Naive thymus-derived CD4-positive, alpha-beta T cell (primary cell): ENCODE results near the gene RHOU. TPM values are rescaled to one million over a fixed set of nuclear protein-coding genes. Genes with fewer than 3 reads are reported as not detected.
A peak's percentile ranks its signal among the peaks of the same experiment; 100 is the strongest.

ENCODE experiments used
- ATAC-seq: fragments of 150-1000 bp; cut with Tn5 transposase; 2 replicates; pipeline ENCODE4 v1.10.0; 2021; ENCODE audit warnings: mild to moderate bottlenecking, moderate library complexity
- CTCF ChIA-PET: fragments of 350-600 bp; sonication (Branson Sonifier 250); formaldehyde crosslinking; loops from one replicate; lab custom pipeline; 2021; ENCODE audit warnings: antibody characterized with exemption; lab: Charles Lee
- POLR2A ChIA-PET: fragments of 350-600 bp; sonication (Branson Sonifier 250); formaldehyde crosslinking; loops from one replicate; lab custom pipeline; 2021; ENCODE audit warnings: antibody characterized with exemption, inconsistent platforms; lab: Charles Lee
- DNase-seq, 9 donors: peaks; one replicate each; pipeline versions ENCODE4 v3.0.0 to v3.0.0-alpha.2; 2020 to 2022; ENCODE audit warnings: mixed read lengths in 1 of 9
- H3K27ac ChIP-seq: one replicate; pipeline ENCODE4 v1.7.0; 2013; ENCODE audit warnings: mild to moderate bottlenecking, low read depth, low read length, moderate library complexity
- H3K27me3 ChIP-seq, 2 donors: one replicate each; pipeline ENCODE4 v1.7.0; 2013; ENCODE audit warnings: low read length in 2 of 2, mild to moderate bottlenecking in 2 of 2, moderate library complexity in 2 of 2; ENCODE audit not compliant: control insufficient read depth in 2 of 2, insufficient read depth in 2 of 2
- H3K36me3 ChIP-seq, 3 experiments: 1 replicate in 2 of 3; 2 replicates in 1 of 3; pipeline ENCODE4 v1.7.0; 2013; ENCODE audit warnings: low read length in 3 of 3, mild to moderate bottlenecking in 3 of 3, moderate library complexity in 1 of 3; ENCODE audit not compliant: insufficient read depth in 3 of 3, control insufficient read depth in 2 of 3
- H3K4me1 ChIP-seq, 2 donors: one replicate each; pipeline ENCODE4 v1.7.0; 2013; ENCODE audit warnings: low read length in 2 of 2, mild to moderate bottlenecking in 2 of 2, moderate library complexity in 1 of 2; ENCODE audit not compliant: control insufficient read depth in 2 of 2, insufficient read depth in 2 of 2
- H3K4me3 ChIP-seq: 2 replicates; pipeline ENCODE4 v1.7.0; 2013; ENCODE audit warnings: mild to moderate bottlenecking, low read length
- H3K9me3 ChIP-seq, 3 experiments: 1 replicate in 2 of 3; 2 replicates in 1 of 3; pipeline ENCODE4 v1.7.0; 2013; ENCODE audit warnings: low read length in 3 of 3; ENCODE audit not compliant: control insufficient read depth in 2 of 3
- H3K27ac Mint-ChIP-seq, 9 donors: one replicate each; pipeline ENCODE4 v1.8.0; 2020 to 2022; ENCODE audit warnings: mixed read lengths in 9 of 9, mild to moderate bottlenecking in 8 of 9, moderate library complexity in 5 of 9, inconsistent platforms in 2 of 9
- H3K27me3 Mint-ChIP-seq, 5 donors: one replicate each; pipeline ENCODE4 v1.8.0; 2021 to 2022; ENCODE audit warnings: mixed read lengths in 5 of 5, mild to moderate bottlenecking in 1 of 5
- H3K36me3 Mint-ChIP-seq, 5 donors: one replicate each; pipeline ENCODE4 v1.8.0; 2020 to 2022; ENCODE audit warnings: mixed read lengths in 5 of 5, mild to moderate bottlenecking in 3 of 5, inconsistent platforms in 1 of 5
- H3K4me1 Mint-ChIP-seq, 7 donors: one replicate each; pipeline ENCODE4 v1.8.0; 2020 to 2022; ENCODE audit warnings: mixed read lengths in 7 of 7, mild to moderate bottlenecking in 3 of 7, inconsistent platforms in 1 of 7
- H3K4me3 Mint-ChIP-seq, 10 donors: one replicate each; pipeline ENCODE4 v1.8.0; 2020 to 2022; ENCODE audit warnings: mild to moderate bottlenecking in 10 of 10, mixed read lengths in 10 of 10, moderate library complexity in 6 of 10, inconsistent platforms in 2 of 10
- H3K9me3 Mint-ChIP-seq, 11 donors: one replicate each; pipeline ENCODE4 v1.8.0; 2020 to 2022; ENCODE audit warnings: mixed read lengths in 11 of 11, mild to moderate bottlenecking in 4 of 11, inconsistent platforms in 1 of 11, moderate library complexity in 1 of 11
- intact Hi-C, 2 donors: fragments of 100-400 bp; cut with micrococcal nuclease; formaldehyde crosslinking; loops; one replicate each; pipeline ENCODE4 v1.15.1; 2023
- polyA plus RNA-seq, 2 donors: library from polyadenylated mRNA; unstranded; fragments of 300-500 nt; fragmentation: Illumina TruSeq; gene quantifications; one replicate each; pipeline ENCODE4 v1.2.3, GENCODE V29; 2021
- total RNA-seq, 6 experiments: library from RNA in 5 of 6; stranded (reverse) in 5 of 6; gene quantifications; 1 replicate in 5 of 6; 2 replicates in 1 of 6; pipeline ENCODE4 v1.2.3 and lab custom pipeline; 2021 to 2026

The RHOU gene
- total and polyA plus RNA-seq, 7 experiments from 2014 or later: 0.09 to 6.5 (median 1.5) TPM

DNA sequence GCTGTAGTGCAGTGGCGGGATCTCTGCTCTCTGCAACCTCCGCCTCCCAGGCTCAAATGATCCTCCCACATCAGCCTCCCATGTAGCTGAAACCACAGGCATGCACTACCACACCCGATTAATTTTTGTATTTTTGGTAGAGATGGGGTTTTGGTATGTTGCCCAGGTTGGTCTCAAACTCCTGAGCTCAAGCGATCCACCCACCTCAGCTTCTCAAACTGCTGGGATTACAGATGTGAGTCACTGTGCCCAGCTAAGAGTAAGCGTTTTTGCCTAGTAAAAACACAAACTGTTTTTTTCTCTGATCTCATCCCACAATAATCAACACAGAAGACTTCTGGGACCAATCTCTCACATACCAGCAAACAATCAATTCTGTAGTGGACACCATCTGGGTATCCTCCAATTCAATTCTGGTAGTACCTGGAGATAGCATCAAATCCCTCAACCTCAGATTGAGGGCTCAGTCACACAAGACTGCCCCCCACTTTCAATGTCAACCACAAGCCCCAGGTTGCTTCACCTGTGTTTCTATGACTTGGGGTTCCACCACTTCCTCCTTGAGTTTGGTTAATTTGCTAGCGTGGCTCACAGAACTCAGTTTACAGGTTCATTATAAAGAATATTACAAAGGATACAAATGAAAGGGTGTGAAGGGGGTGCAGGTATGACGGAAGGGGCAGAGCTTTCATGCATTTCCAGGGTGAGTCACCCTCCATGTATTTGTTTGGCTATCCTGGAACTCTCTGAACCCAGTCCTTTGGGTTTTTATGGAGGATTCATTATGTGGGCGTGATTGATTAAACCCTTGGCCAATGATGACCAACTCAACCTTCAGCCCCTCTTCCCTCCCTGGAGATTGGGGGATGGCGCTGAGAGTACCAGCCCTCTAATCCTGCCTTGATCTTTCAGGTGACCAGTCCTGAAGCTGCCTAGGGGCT is 40.0 kb upstream of the RHOU start:
- H3K36me3 ChIP-seq: no peaks in the 10 kb centered on the region
- intact Hi-C loops: no loop called here
- ATAC-seq: no peak
- no peaks in the 10 kb centered on the region for H3K9me3 ChIP-seq
- Mint-ChIP-seq H3K36me3 (no peaks in the 10 kb centered on the region), H3K27me3 (peaks cover 0 to 28% (median 0%) of the 10 kb centered on the region in 5 donors), H3K27ac (no peak overlapping the region), H3K4me1 (peaks cover 5 to 14% (median 8%) of the 10 kb centered on the region in 7 donors), H3K4me3 (no peak overlapping the region), H3K9me3 (no peaks in the 10 kb centered on the region)
- H3K4me1 ChIP-seq: peaks cover 0 to 7% of the 10 kb centered on the region in 2 donors
- no peaks in the 10 kb centered on the region for H3K27me3 ChIP-seq
- POLR2A ChIA-PET: no interaction called here
- H3K4me3 ChIP-seq: no peak overlapping the region
- no peak overlapping the region for H3K27ac ChIP-seq
- CTCF ChIA-PET: no interaction called here
- DNase-seq: peak in 5 of 9 donors; percentile 1 to 15 (median 5)

DNA sequence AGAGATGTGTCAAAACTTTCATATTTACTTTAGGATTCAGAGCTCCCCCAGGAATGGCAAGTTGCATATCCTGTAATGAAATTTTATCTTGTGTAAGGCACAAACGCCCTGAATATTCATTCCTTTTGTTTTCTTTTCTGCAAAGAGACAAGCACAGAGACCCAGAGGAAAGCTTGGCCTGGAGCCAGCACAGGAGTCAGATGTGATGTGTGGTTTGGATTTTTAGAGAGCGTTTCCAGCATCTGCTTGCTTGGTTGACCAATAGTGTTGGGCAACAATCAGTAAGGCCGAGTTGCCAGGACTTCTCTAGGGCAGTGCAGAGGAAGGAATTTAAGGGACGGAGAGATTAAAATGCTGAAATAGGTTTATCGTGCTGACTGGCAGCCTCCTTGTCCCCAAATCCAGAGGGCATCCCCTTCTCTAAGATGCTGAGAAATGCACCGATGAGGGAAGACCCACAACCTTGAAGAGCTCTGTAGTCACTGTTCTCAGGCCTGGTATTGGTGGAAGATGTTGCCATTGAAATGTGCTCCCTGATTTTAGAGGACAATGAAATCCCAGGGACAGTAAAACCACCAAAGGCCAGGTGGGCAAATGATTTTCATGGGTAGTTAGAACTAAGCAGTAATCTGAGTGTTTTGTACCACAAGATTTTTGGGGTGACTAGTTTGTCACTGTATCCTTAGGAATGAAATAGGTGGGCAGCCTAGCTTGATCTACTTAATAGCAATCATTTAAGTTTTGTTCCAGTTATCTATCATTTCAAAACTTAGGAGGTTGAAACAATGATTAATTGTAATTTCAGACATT is 37.9 kb upstream of the RHOU start:
- Mint-ChIP-seq H3K9me3 (peaks cover 0 to 4% (median 1%) of the 10 kb centered on the region in 11 donors), H3K27ac (no peak overlapping the region), H3K36me3 (no peaks in the 10 kb centered on the region), H3K27me3 (peaks cover 0 to 26% (median 0%) of the 10 kb centered on the region in 5 donors), H3K4me3 (no peak overlapping the region), H3K4me1 (peaks cover 5 to 10% (median 8%) of the 10 kb centered on the region in 7 donors)
- H3K4me1 ChIP-seq: peaks cover 0 to 7% of the 10 kb centered on the region in 2 donors
- ATAC-seq: no peak
- POLR2A ChIA-PET: no interaction called here
- no peak overlapping the region for H3K27ac ChIP-seq
- H3K9me3 ChIP-seq: no peaks in the 10 kb centered on the region
- H3K36me3 ChIP-seq: no peaks in the 10 kb centered on the region
- CTCF ChIA-PET: interaction anchor here (1.2 kb wide), 1 partner anchor 557 kb away, joined by 4 read pairs; no protein-coding TSS in a partner anchor
- H3K4me3 ChIP-seq: no peak overlapping the region
- H3K27me3 ChIP-seq: no peaks in the 10 kb centered on the region
- intact Hi-C loops: no loop called here
- DNase-seq: peak in 1 of 9 donors; percentile 9

DNA sequence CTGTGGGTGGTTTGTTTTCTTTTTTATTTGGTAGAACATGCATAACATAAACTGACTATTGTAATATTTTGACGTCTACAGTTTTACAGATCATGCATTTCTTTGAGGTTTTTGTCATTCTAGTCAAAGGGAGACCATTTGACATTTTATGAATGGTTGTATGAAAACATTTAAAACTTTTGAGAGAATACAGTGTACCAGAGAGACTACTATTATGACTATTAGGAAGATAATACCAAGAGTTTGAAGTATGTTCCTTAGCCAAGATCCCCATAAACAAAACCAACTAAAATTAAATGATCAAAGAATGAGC is 37.3 kb upstream of the RHOU start:
- no peaks in the 10 kb centered on the region for H3K27me3 ChIP-seq
- CTCF ChIA-PET: interaction anchor here (1.2 kb wide), 1 partner anchor 556 kb away, joined by 4 read pairs; no protein-coding TSS in a partner anchor
- intact Hi-C loops: no loop called here
- H3K4me3 ChIP-seq: no peak overlapping the region
- no peaks in the 10 kb centered on the region for H3K9me3 ChIP-seq
- POLR2A ChIA-PET: no interaction called here
- H3K27ac Mint-ChIP-seq: no peak overlapping the region
- peaks cover 5 to 10% (median 8%) of the 10 kb centered on the region in 7 donors for H3K4me1 Mint-ChIP-seq
- ATAC-seq (no peak), DNase-seq (no peak)
- H3K36me3 Mint-ChIP-seq: no peaks in the 10 kb centered on the region
- H3K4me1 ChIP-seq: peaks cover 0 to 7% of the 10 kb centered on the region in 2 donors
- H3K27me3 Mint-ChIP-seq: peaks cover 0 to 26% (median 0%) of the 10 kb centered on the region in 5 donors
- H3K36me3 ChIP-seq: no peaks in the 10 kb centered on the region
- H3K27ac ChIP-seq: no peak overlapping the region
- no peak overlapping the region for H3K4me3 Mint-ChIP-seq
- H3K9me3 Mint-ChIP-seq: peaks cover 0 to 9% (median 4%) of the 10 kb centered on the region in 11 donors

DNA sequence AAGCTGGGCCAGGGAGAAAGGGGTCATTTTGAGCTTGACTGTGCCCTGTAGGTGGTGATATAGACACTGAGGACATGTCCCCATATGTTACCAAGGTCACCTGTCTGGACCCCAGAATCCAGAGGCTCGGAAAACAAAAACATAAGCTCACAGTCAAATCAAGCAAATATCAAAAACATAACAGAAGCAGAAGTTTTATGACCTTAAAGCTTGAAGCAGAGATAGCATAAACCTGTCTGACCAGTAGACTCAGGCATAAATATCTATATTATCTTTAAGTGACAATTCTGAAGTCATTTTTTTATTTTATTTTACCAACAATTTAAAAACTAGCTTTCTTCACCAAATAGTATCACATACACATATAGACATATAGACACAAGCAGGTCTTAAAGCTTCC is 32.8 kb upstream of the RHOU start:
- Mint-ChIP-seq H3K4me1 (no peaks in the 10 kb centered on the region), H3K9me3 (peaks cover 0 to 13% (median 4%) of the 10 kb centered on the region in 11 donors), H3K27me3 (peaks cover 0 to 12% (median 0%) of the 10 kb centered on the region in 5 donors), H3K27ac (no peak overlapping the region), H3K4me3 (no peak overlapping the region), H3K36me3 (peaks cover 0 to 3% (median 0%) of the 10 kb centered on the region in 5 donors)
- Histone ChIP-seq H3K27me3 (no peaks in the 10 kb centered on the region), H3K36me3 (no peaks in the 10 kb centered on the region), H3K4me3 (no peak overlapping the region), H3K9me3 (no peaks in the 10 kb centered on the region), H3K27ac (no peak overlapping the region), H3K4me1 (no peaks in the 10 kb centered on the region)
- ChIA-PET POLR2A (no interaction called here), CTCF (interaction anchor here (1.1 kb wide), 1 partner anchor 37 kb away, joined by 4 read pairs; no protein-coding TSS in a partner anchor)
- DNase-seq (no peak), ATAC-seq (no peak)
- intact Hi-C loops: no loop called here

DNA sequence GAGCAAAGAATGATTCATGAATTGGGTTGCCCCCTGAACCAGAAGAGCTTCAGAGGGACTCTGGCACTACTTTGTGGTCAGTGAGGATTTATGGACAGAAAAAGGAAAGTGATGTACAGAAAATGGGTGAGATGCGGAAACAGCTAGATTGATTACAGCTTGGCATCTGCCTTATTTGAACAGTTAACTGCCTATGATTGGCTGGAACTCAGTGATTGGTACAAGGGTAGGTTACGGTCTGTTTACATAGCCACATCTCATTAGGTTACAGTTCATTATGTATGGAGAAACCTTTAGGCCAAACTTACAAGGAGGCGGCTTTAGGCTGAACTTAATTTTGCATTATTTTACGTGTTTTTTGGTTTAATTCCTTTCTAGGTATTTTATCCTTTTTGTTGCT is 29.0 kb upstream of the RHOU start:
- Histone ChIP-seq H3K4me3 (no peak overlapping the region), H3K27me3 (no peaks in the 10 kb centered on the region), H3K36me3 (no peaks in the 10 kb centered on the region), H3K27ac (no peak overlapping the region), H3K4me1 (no peaks in the 10 kb centered on the region), H3K9me3 (no peaks in the 10 kb centered on the region)
- intact Hi-C loops: no loop called here
- DNase-seq: no peak
- CTCF ChIA-PET: no interaction called here
- H3K4me3 Mint-ChIP-seq: no peak overlapping the region
- no peaks in the 10 kb centered on the region for H3K4me1 Mint-ChIP-seq
- H3K9me3 Mint-ChIP-seq: peaks cover 0 to 13% (median 4%) of the 10 kb centered on the region in 11 donors
- H3K27ac Mint-ChIP-seq: no peak overlapping the region
- peaks cover 0 to 3% (median 0%) of the 10 kb centered on the region in 5 donors for H3K36me3 Mint-ChIP-seq
- H3K27me3 Mint-ChIP-seq: peaks cover 0 to 13% (median 4%) of the 10 kb centered on the region in 5 donors
- ATAC-seq: no peak
- POLR2A ChIA-PET: no interaction called here

DNA sequence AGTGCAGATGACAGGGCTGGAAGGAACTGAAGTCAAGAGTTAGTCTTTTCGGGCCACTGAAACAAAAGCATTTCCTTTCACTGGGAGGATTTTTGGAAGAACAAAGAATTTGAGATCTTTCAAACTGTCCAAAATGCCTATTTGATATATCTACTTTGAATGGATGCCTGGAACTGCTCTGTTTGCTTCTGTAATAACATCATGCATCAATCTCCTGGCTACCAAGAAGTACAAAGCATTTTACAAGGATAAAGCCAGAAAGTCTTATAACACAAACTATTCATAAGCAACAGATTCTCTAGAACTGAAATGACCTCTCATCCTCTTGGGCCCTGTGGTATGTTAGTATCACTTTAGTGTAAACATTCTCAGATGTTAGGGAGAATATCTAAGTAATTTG is 18.2 kb upstream of the RHOU start:
- H3K9me3 Mint-ChIP-seq: peaks cover 0 to 3% (median 0%) of the 10 kb centered on the region in 11 donors
- no peaks in the 10 kb centered on the region for H3K9me3 ChIP-seq
- H3K4me1 Mint-ChIP-seq: no peaks in the 10 kb centered on the region
- H3K27ac ChIP-seq: no peak overlapping the region
- ATAC-seq (no peak), DNase-seq (no peak)
- H3K27ac Mint-ChIP-seq: no peak overlapping the region
- ChIA-PET POLR2A (no interaction called here), CTCF (no interaction called here)
- H3K4me3 ChIP-seq: no peak overlapping the region
- intact Hi-C loops: no loop called here
- no peaks in the 10 kb centered on the region for H3K4me1 ChIP-seq
- no peaks in the 10 kb centered on the region for H3K36me3 Mint-ChIP-seq
- H3K36me3 ChIP-seq: no peaks in the 10 kb centered on the region
- no peaks in the 10 kb centered on the region for H3K27me3 ChIP-seq
- H3K4me3 Mint-ChIP-seq: no peak overlapping the region
- peaks cover 5 to 18% (median 11%) of the 10 kb centered on the region in 5 donors for H3K27me3 Mint-ChIP-seq
